Transverse colon (tissue), 3 donors: Measurements from ENCODE around the gene SECTM1.

Experiments
- EP300 ChIP-seq: sonication (generic); formaldehyde crosslinking; IDR thresholded peaks from one replicate; pipeline ENCODE4 v1.6.1; 2017; ENCODE audit warnings: antibody characterized with exemption, low read depth
- POLR2A ChIP-seq: fragments of 450-650 bp; IDR thresholded peaks from one replicate; pipeline ENCODE4 v1.6.1; 2016; ENCODE audit warnings: antibody characterized with exemption, mild to moderate bottlenecking, moderate library complexity
- POLR2AphosphoS5 ChIP-seq, 3 donors: sonication (generic); formaldehyde crosslinking; IDR thresholded peaks; one replicate each; pipeline ENCODE4 v1.6.1; 2016; ENCODE audit warnings: antibody characterized with exemption in 3 of 3

- TF ChIP-seq EP300 = no peak
- TF ChIP-seq POLR2A = no peak
- no peak for TF ChIP-seq POLR2AphosphoS5 (IDR thresholded peaks at IDR 0.05)
Measured at GRCh38 chr17:82281502-82282238, 51.9 kb downstream of the SECTM1 start.
